IMR-90 (cell line): ENCODE results near the gene INSR. TPM values are rescaled to one million over a fixed set of nuclear protein-coding genes. Genes with fewer than 3 reads are reported as not detected.

Experiments used
- ATAC-seq: fragments of 200-7000 bp; cut with Tn5 transposase; 2 replicates; pipeline ENCODE4 v1.9.1; 2020; ENCODE audit warnings: low read depth, mild to moderate bottlenecking, moderate library complexity
- BruUV-seq: library from RNA; stranded (reverse); fragments of 400-500 nt; replicated peaks from 2 replicates; lab custom pipeline; 2021; lab: Mats Ljungman, UMichigan
- CTCF ChIA-PET: fragments of 300-600 bp; formaldehyde crosslinking; extraction: SDS; loops from one replicate; lab custom pipeline; 2021; ENCODE audit warnings: antibody characterized with exemption; lab: Yijun Ruan, JAX
- POLR2A ChIA-PET: fragments of 300-600 bp; sonication (Branson Sonifier 250); formaldehyde crosslinking; loops from one replicate; lab custom pipeline; 2022; ENCODE audit warnings: antibody characterized with exemption; ENCODE audit not compliant: unreplicated experiment; lab: Charles Lee
- DNase-seq: peaks from one replicate; pipeline ENCODE4 v3.0.0; 2013
- H2AFZ ChIP-seq: replicated peaks from 2 replicates; pipeline ENCODE3; 2013; ENCODE audit warnings: low read length, mild to moderate bottlenecking; ENCODE audit not compliant: poor library complexity
- H2AK5ac ChIP-seq: 2 replicates; pipeline ENCODE4 v1.6.1; 2013; ENCODE audit warnings: low read depth, low read length, inconsistent platforms
- H2AK9ac ChIP-seq: replicated peaks from 2 replicates; pipeline ENCODE3; 2013; ENCODE audit warnings: mild to moderate bottlenecking, low read depth, low read length, moderate library complexity; ENCODE audit not compliant: poor library complexity
- H2BK120ac ChIP-seq: 2 replicates; pipeline ENCODE4 v1.6.1; 2013; ENCODE audit warnings: low read depth, low read length, inconsistent platforms
- H2BK15ac ChIP-seq: 3 replicates; pipeline ENCODE4 v1.6.1; 2013; ENCODE audit warnings: low read depth, low read length, inconsistent platforms
- H2BK20ac ChIP-seq: 2 replicates; pipeline ENCODE4 v1.6.1; 2013; ENCODE audit warnings: low read depth, mild to moderate bottlenecking, inconsistent platforms, low read length, moderate library complexity
- H2BK5ac ChIP-seq: 2 replicates; pipeline ENCODE4 v1.6.1; 2013; ENCODE audit warnings: mild to moderate bottlenecking, low read depth, low read length, inconsistent platforms; ENCODE audit not compliant: poor library complexity, severe bottlenecking
- H3K14ac ChIP-seq: replicated peaks from 2 replicates; pipeline ENCODE4 v1.6.1; 2013; ENCODE audit warnings: low read depth, low read length, inconsistent platforms
- H3K18ac ChIP-seq: 2 replicates; pipeline ENCODE4 v1.6.1; 2013; ENCODE audit warnings: low read depth, low read length, control low read depth
- H3K23ac ChIP-seq: 2 replicates; pipeline ENCODE4 v1.6.1; 2013; ENCODE audit warnings: low read depth, low read length, inconsistent platforms
- H3K27ac ChIP-seq: 2 replicates; pipeline ENCODE4 v1.5.1; 2013; ENCODE audit warnings: mild to moderate bottlenecking, control low read depth, low read length; ENCODE audit not compliant: insufficient read depth
- H3K27me3 ChIP-seq: 2 replicates; pipeline ENCODE4 v1.6.1; 2013; ENCODE audit warnings: low read length; ENCODE audit not compliant: control insufficient read depth, insufficient read depth
- H3K36me3 ChIP-seq: 2 replicates; pipeline ENCODE4 v1.6.1; 2013; ENCODE audit warnings: low read length, mixed read lengths; ENCODE audit not compliant: control insufficient read depth, insufficient read depth
- H3K4ac ChIP-seq: 2 replicates; pipeline ENCODE4 v1.6.1; 2013; ENCODE audit warnings: low read depth, low read length, inconsistent platforms
- H3K4me1 ChIP-seq: 2 replicates; pipeline ENCODE4 v1.6.1; 2013; ENCODE audit warnings: low read length, mixed read lengths; ENCODE audit not compliant: control insufficient read depth, insufficient read depth
- H3K4me2 ChIP-seq: 2 replicates; pipeline ENCODE4 v1.6.1; 2013; ENCODE audit warnings: low read depth, mild to moderate bottlenecking, control low read depth, low read length, moderate library complexity
- H3K4me3 ChIP-seq: 2 replicates; pipeline ENCODE4 v1.5.1; 2013; ENCODE audit warnings: low read depth, mild to moderate bottlenecking, control low read depth, low read length, moderate library complexity; ENCODE audit not compliant: insufficient read depth
- H3K56ac ChIP-seq: 2 replicates; pipeline ENCODE4 v1.6.1; 2013; ENCODE audit warnings: low read length, inconsistent platforms; ENCODE audit not compliant: insufficient read depth; ENCODE audit errors: extremely low read depth
- H3K79me1 ChIP-seq, 2 experiments: 2 replicates each; pipeline ENCODE4 v1.6.1; 2013; ENCODE audit warnings: low read length in 2 of 2, inconsistent platforms in 1 of 2, low read depth in 1 of 2
- H3K9ac ChIP-seq: 2 replicates; pipeline ENCODE4 v1.6.1; 2013; ENCODE audit warnings: low read depth, low read length, control low read depth
- H3K9me1 ChIP-seq: 2 replicates; pipeline ENCODE4 v1.6.1; 2013; ENCODE audit warnings: low read length, inconsistent platforms; ENCODE audit not compliant: insufficient read depth
- H3K9me3 ChIP-seq: 2 replicates; pipeline ENCODE4 v1.6.1; 2013; ENCODE audit warnings: low read length; ENCODE audit not compliant: control insufficient read depth, insufficient read depth
- H4K20me1 ChIP-seq: 2 replicates; pipeline ENCODE4 v1.6.1; 2013; ENCODE audit warnings: low read length, inconsistent platforms; ENCODE audit not compliant: insufficient read depth
- H4K5ac ChIP-seq: 2 replicates; pipeline ENCODE4 v1.6.1; 2013; ENCODE audit warnings: mild to moderate bottlenecking, low read depth, low read length, control low read depth
- H4K8ac ChIP-seq, 2 experiments: 2 replicates each; pipeline ENCODE4 v1.6.1; 2013; ENCODE audit warnings: low read depth in 2 of 2, low read length in 2 of 2, control low read depth in 1 of 2, inconsistent platforms in 1 of 2
- H4K91ac ChIP-seq: 2 replicates; pipeline ENCODE4 v1.6.1; 2013; ENCODE audit warnings: low read depth, low read length, inconsistent platforms; ENCODE audit not compliant: insufficient read depth
- BHLHE40 ChIP-seq: fragments of 150-350 bp; IDR thresholded peaks from 2 replicates; pipeline ENCODE4 v1.6.1; 2016; ENCODE audit warnings: mild to moderate bottlenecking, low read depth, low read length
- CHD1 ChIP-seq: IDR thresholded peaks from 2 replicates; pipeline ENCODE4 v1.6.1; 2012; ENCODE audit warnings: low read depth, low read length, improper control_type of control experiment
- MAFK ChIP-seq: IDR thresholded peaks from 2 replicates; pipeline ENCODE4 v1.6.1; 2012; ENCODE audit warnings: low read depth, low read length, improper control_type of control experiment
- MAZ ChIP-seq: IDR thresholded peaks from 2 replicates; pipeline ENCODE4 v1.6.1; 2012; ENCODE audit warnings: low read depth, mild to moderate bottlenecking, low read length, improper control_type of control experiment, moderate library complexity, borderline replicate concordance
- MXI1 ChIP-seq: IDR thresholded peaks from 2 replicates; pipeline ENCODE4 v1.6.1; 2012; ENCODE audit warnings: low read depth, mild to moderate bottlenecking, low read length, moderate library complexity, borderline replicate concordance
- NFE2L2 ChIP-seq: fragments of 150-350 bp; IDR thresholded peaks from 2 replicates; pipeline ENCODE4 v1.6.1; 2016; ENCODE audit warnings: low read depth, mild to moderate bottlenecking, low read length
- POLR2A ChIP-seq: IDR thresholded peaks from 2 replicates; pipeline ENCODE4 v1.6.1; 2012; ENCODE audit warnings: mild to moderate bottlenecking, low read depth, low read length
- RCOR1 ChIP-seq: IDR thresholded peaks from 2 replicates; pipeline ENCODE4 v1.6.1; 2012; ENCODE audit warnings: mild to moderate bottlenecking, low read length, improper control_type of control experiment; ENCODE audit not compliant: insufficient replicate concordance
- RFX5 ChIP-seq: IDR thresholded peaks from 2 replicates; pipeline ENCODE4 v1.8.0; 2012; ENCODE audit warnings: low read depth, mild to moderate bottlenecking, low read length, moderate library complexity
- SMC3 ChIP-seq: fragments of 150-350 bp; IDR thresholded peaks from 2 replicates; pipeline ENCODE4 v1.6.1; 2016; ENCODE audit warnings: low read depth, mild to moderate bottlenecking, antibody characterized with exemption, low read length, moderate library complexity
- WGBS, 2 experiments: methylation state at CpG; one replicate each; pipeline versions ENCODE4 v1.1.5 to v1.1.7; 2013; ENCODE audit warnings: missing lambda C conversion rate in 2 of 2; ENCODE audit not compliant: insufficient read length in 1 of 2; ENCODE audit errors: extremely low coverage in 2 of 2; 5-methylcytosine and 5-hydroxymethylcytosine counted together
- dilution Hi-C: fragments of 300-500 bp; cut with HindIII; formaldehyde crosslinking; loops from one replicate; pipeline ENCODE4 v1.14.3; 2018; ENCODE audit warnings: low sequenced_read_pairs; ENCODE audit not compliant: unreplicated experiment
- in situ Hi-C: fragments of 300-500 bp; cut with MboI; formaldehyde crosslinking; loops from 3 replicates; pipeline ENCODE4 v1.14.3; 2019; ENCODE audit warnings: low sequenced_read_pairs, inconsistent platforms, mixed read lengths
- intact Hi-C: fragments of 100-400 bp; cut with micrococcal nuclease; formaldehyde crosslinking; loops from 2 replicates; pipeline ENCODE4 v1.10.0; 2022
- polyA plus RNA-seq, 3 experiments: library from polyadenylated mRNA; depleted of rRNA; stranded (reverse); fragments of >200 nt; gene quantifications; 2 replicates each; pipeline ENCODE4 v1.2.3, GENCODE V29; 2012; ENCODE audit warnings: low replicate concordance in 1 of 3
- total RNA-seq: library from RNA; depleted of rRNA; stranded (reverse); fragments of >200 nt; gene quantifications from 2 replicates; pipeline ENCODE4 v1.2.3, GENCODE V29; 2012
- TF ChIP-seq, protein P1 (sequence below): conservative IDR thresholded peaks from 2 replicates; pipeline ENCODE4 v1.5.1; 2012; ENCODE audit warnings: mild to moderate bottlenecking, low read depth, low read length, improper control_type of control experiment
- TF ChIP-seq, protein P2 (sequence below): fragments of 150-350 bp; IDR thresholded peaks from 2 replicates; pipeline ENCODE4 v1.6.1; 2017; ENCODE audit warnings: mild to moderate bottlenecking, antibody characterized with exemption, low read length, low read depth

INSR gene
- total and polyA plus RNA-seq, 2 of the 4 experiments (the other 2 are of a cell fraction) = 2.8 to 7.9 TPM

DNA sequence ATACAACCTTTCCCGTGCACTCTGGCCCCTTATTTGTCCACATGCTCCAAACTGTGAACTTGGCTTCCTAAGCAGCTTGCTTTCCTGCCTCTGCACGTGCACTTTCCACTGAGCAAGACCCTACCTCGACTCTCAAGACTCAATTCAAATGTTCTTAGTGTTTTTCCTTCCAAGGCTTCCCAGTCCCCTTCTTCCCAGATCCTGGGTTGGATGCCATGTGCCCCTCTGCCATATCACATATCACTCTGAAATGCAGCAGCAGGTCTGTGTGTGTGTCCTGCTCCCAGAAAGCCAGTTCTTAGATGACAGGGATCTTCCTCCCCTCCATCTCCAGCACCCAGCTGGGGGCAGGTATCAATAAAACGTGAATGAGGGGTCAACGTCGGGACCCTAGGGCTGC is 221.7 kb downstream of the INSR start:
- H2BK5ac ChIP-seq = no peak overlapping the region
- WGBS, 2 experiments = 88 to 100% methylated on average over 1 of the region's 6 CpGs
- H2BK120ac ChIP-seq = no peak overlapping the region
- H3K27ac ChIP-seq = no peak overlapping the region
- H3K79me1 ChIP-seq = peaks cover 11 to 18% of the 10 kb centered on the region in 2 experiments
- intact Hi-C loops (no loop called here), dilution Hi-C loops (no loop called here), in situ Hi-C loops (no loop called here)
- ATAC-seq (no peak), DNase-seq (no peak)
- no peaks in the 10 kb centered on the region for H3K27me3 ChIP-seq
- H3K4me2 ChIP-seq = no peak overlapping the region
- H4K8ac ChIP-seq = no peak overlapping the region
- POLR2A ChIA-PET = no interaction called here
- no peak overlapping the region for H2AFZ ChIP-seq
- H3K4ac ChIP-seq = no peak overlapping the region
- no peak overlapping the region for H2BK15ac ChIP-seq
- TF ChIP-seq BHLHE40 (no peak), CHD1 (no peak), SMC3 (no peak), MAZ (no peak), MAFK (no peak), RFX5 (no peak), MXI1 (no peak), POLR2A (no peak), RCOR1 (no peak), NFE2L2 (no peak)
- TF ChIP-seq, protein P1, sequence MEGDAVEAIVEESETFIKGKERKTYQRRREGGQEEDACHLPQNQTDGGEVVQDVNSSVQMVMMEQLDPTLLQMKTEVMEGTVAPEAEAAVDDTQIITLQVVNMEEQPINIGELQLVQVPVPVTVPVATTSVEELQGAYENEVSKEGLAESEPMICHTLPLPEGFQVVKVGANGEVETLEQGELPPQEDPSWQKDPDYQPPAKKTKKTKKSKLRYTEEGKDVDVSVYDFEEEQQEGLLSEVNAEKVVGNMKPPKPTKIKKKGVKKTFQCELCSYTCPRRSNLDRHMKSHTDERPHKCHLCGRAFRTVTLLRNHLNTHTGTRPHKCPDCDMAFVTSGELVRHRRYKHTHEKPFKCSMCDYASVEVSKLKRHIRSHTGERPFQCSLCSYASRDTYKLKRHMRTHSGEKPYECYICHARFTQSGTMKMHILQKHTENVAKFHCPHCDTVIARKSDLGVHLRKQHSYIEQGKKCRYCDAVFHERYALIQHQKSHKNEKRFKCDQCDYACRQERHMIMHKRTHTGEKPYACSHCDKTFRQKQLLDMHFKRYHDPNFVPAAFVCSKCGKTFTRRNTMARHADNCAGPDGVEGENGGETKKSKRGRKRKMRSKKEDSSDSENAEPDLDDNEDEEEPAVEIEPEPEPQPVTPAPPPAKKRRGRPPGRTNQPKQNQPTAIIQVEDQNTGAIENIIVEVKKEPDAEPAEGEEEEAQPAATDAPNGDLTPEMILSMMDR = no peak
- TF ChIP-seq, protein P2, sequence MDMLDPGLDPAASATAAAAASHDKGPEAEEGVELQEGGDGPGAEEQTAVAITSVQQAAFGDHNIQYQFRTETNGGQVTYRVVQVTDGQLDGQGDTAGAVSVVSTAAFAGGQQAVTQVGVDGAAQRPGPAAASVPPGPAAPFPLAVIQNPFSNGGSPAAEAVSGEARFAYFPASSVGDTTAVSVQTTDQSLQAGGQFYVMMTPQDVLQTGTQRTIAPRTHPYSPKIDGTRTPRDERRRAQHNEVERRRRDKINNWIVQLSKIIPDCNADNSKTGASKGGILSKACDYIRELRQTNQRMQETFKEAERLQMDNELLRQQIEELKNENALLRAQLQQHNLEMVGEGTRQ = no peak
- H4K91ac ChIP-seq = no peak overlapping the region
- no peaks in the 10 kb centered on the region for H4K20me1 ChIP-seq
- H3K9me1 ChIP-seq = no peaks in the 10 kb centered on the region
- H3K4me1 ChIP-seq = no peaks in the 10 kb centered on the region
- H3K9me3 ChIP-seq = peaks cover 27% of the 10 kb centered on the region
- H3K9ac ChIP-seq = no peak overlapping the region
- no peak overlapping the region for H3K14ac ChIP-seq
- no TSS peak for BruUV-seq
- no peak overlapping the region for H3K23ac ChIP-seq
- H2BK20ac ChIP-seq = no peak overlapping the region
- H3K36me3 ChIP-seq = peaks cover 49% of the 10 kb centered on the region
- no peak overlapping the region for H3K4me3 ChIP-seq
- no peak overlapping the region for H2AK5ac ChIP-seq
- no peak overlapping the region for H3K56ac ChIP-seq
- H2AK9ac ChIP-seq = no peak overlapping the region
- CTCF ChIA-PET = no interaction called here
- no peak overlapping the region for H3K18ac ChIP-seq
- no peak overlapping the region for H4K5ac ChIP-seq
